Memory B cell (primary cell): ENCODE data around the gene CASS4.

Experiments used
- ATAC-seq: fragments of 150-1000 bp; cut with Tn5 transposase; 2 replicates; pipeline ENCODE4 v1.10.0; 2021; ENCODE audit warnings: low read depth, mild to moderate bottlenecking, moderate library complexity
- DNase-seq, 2 donors: peaks; one replicate each; pipeline ENCODE4 v3.0.0; 2022; ENCODE audit warnings: low spot score in 2 of 2
- H3K27ac Mint-ChIP-seq: one replicate; pipeline ENCODE4 v1.8.0; 2022; ENCODE audit warnings: mild to moderate bottlenecking, moderate library complexity, mixed read lengths
- H3K27me3 Mint-ChIP-seq: one replicate; pipeline ENCODE4 v1.8.0; 2022; ENCODE audit warnings: mixed read lengths
- H3K36me3 Mint-ChIP-seq: one replicate; pipeline ENCODE4 v1.8.0; 2022; ENCODE audit warnings: mild to moderate bottlenecking, mixed read lengths
- H3K4me1 Mint-ChIP-seq: one replicate; pipeline ENCODE4 v1.8.0; 2022; ENCODE audit warnings: mixed read lengths
- H3K4me3 Mint-ChIP-seq: one replicate; pipeline ENCODE4 v1.8.0; 2022; ENCODE audit warnings: mild to moderate bottlenecking, moderate library complexity, mixed read lengths
- H3K9me3 Mint-ChIP-seq: one replicate; pipeline ENCODE4 v1.8.0; 2022; ENCODE audit warnings: mixed read lengths

Gene CASS4, protein sequence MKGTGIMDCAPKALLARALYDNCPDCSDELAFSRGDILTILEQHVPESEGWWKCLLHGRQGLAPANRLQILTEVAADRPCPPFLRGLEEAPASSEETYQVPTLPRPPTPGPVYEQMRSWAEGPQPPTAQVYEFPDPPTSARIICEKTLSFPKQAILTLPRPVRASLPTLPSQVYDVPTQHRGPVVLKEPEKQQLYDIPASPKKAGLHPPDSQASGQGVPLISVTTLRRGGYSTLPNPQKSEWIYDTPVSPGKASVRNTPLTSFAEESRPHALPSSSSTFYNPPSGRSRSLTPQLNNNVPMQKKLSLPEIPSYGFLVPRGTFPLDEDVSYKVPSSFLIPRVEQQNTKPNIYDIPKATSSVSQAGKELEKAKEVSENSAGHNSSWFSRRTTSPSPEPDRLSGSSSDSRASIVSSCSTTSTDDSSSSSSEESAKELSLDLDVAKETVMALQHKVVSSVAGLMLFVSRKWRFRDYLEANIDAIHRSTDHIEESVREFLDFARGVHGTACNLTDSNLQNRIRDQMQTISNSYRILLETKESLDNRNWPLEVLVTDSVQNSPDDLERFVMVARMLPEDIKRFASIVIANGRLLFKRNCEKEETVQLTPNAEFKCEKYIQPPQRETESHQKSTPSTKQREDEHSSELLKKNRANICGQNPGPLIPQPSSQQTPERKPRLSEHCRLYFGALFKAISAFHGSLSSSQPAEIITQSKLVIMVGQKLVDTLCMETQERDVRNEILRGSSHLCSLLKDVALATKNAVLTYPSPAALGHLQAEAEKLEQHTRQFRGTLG

GRCh38 chr20:56411759-56412472 is at the start of gene CASS4:
Gene CASS4 (plus strand): TSS chr20:56412260. CDS start chr20:56412459, 199 bp downstream.
- peaks cover 14% of the 10 kb centered on the region for H3K4me1 Mint-ChIP-seq
- peaks cover 15% of the 10 kb centered on the region for H3K36me3 Mint-ChIP-seq

DNA sequence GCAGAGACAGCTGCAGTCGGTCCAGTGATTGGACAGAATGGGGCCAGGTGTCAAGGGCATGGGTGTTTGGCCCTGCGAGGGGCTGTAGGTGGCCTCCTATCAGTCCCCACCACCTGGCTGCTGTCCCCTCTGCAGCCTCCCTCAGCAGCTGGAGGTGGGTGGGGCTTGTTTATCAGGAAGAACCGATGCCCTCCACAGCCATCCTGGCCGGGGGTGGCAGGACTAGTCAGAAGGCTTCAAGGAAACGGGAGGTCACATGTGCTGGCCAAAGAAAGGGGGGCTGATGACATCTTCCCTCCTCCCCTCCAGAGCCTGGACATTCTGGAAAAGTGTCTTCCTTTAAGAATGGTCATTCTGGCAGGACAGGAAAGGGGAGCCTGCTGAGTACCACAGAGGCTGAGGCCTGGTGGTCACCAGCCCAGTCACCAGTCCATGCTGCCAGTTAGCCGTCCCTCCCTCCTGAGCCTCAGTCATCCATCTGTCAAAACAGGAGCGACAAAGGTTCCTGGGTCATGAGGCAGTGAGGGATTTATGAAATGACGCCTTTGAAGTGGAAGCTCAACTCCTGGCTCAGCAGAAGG is 49.1 kb upstream of the CASS4 start:
- DNase-seq (no peak), ATAC-seq (no peak)
- Mint-ChIP-seq H3K27me3 (no peaks in the 10 kb centered on the region), H3K4me3 (no peak overlapping the region), H3K36me3 (peaks cover 9% of the 10 kb centered on the region), H3K4me1 (peaks cover 5% of the 10 kb centered on the region), H3K9me3 (no peaks in the 10 kb centered on the region), H3K27ac (no peak overlapping the region)

More at GRCh38 chr20:56411759-56412472, at the start of gene CASS4:
- H3K27ac Mint-ChIP-seq: peak within 1 kb of the TSS; percentile 60
- no peaks in the 10 kb centered on the region for H3K9me3 Mint-ChIP-seq
- DNase-seq (no peak), ATAC-seq (peak; percentile 80)
- H3K4me3 Mint-ChIP-seq: peak within 1 kb of the TSS; percentile 60
- no peaks in the 10 kb centered on the region for H3K27me3 Mint-ChIP-seq

GRCh38 chr20:56363491-56363890 is 48.6 kb upstream of the CASS4 start:
- DNase-seq (no peak), ATAC-seq (no peak)
- Mint-ChIP-seq H3K4me3 (no peak overlapping the region), H3K36me3 (peaks cover 9% of the 10 kb centered on the region), H3K27me3 (no peaks in the 10 kb centered on the region), H3K27ac (no peak overlapping the region), H3K9me3 (no peaks in the 10 kb centered on the region), H3K4me1 (peaks cover 5% of the 10 kb centered on the region)

GRCh38 chr20:56368351-56369134 is 43.5 kb upstream of the CASS4 start:
- H3K27me3 Mint-ChIP-seq: no peaks in the 10 kb centered on the region
- no peaks in the 10 kb centered on the region for H3K4me1 Mint-ChIP-seq
- H3K27ac Mint-ChIP-seq: no peak overlapping the region
- ATAC-seq (no peak), DNase-seq (no peak)
- peaks cover 18% of the 10 kb centered on the region for H3K36me3 Mint-ChIP-seq
- no peaks in the 10 kb centered on the region for H3K9me3 Mint-ChIP-seq
- H3K4me3 Mint-ChIP-seq: no peak overlapping the region

DNA sequence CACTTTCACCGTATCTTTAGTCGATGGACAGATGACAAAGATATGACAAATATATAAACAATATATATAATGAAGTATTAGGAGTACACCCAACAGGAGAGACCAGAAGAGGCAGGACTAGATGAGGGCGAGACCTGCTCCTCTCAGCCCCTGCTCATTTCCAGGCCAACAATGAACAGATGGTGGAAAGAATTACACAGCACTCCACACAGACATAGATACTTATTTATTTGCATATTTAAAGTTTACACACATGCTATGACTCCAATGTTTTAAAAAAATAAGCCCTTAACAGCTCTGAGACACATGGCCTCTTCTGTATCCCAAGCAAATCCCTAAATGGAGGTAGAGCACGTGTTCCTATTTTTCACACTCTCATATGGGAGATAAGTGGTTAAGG is 42.9 kb upstream of the CASS4 start:
- H3K9me3 Mint-ChIP-seq: no peaks in the 10 kb centered on the region
- no peak overlapping the region for H3K4me3 Mint-ChIP-seq
- peaks cover 18% of the 10 kb centered on the region for H3K36me3 Mint-ChIP-seq
- no peaks in the 10 kb centered on the region for H3K27me3 Mint-ChIP-seq
- DNase-seq (no peak), ATAC-seq (no peak)
- H3K27ac Mint-ChIP-seq: no peak overlapping the region
- no peaks in the 10 kb centered on the region for H3K4me1 Mint-ChIP-seq

GRCh38 chr20:56371977-56372376 is 40.1 kb upstream of the CASS4 start:
- Mint-ChIP-seq H3K27ac (no peak overlapping the region), H3K4me1 (no peaks in the 10 kb centered on the region), H3K4me3 (no peak overlapping the region), H3K27me3 (no peaks in the 10 kb centered on the region), H3K36me3 (peaks cover 11% of the 10 kb centered on the region), H3K9me3 (no peaks in the 10 kb centered on the region)
- no peak for ATAC-seq
- no peak for DNase-seq

DNA sequence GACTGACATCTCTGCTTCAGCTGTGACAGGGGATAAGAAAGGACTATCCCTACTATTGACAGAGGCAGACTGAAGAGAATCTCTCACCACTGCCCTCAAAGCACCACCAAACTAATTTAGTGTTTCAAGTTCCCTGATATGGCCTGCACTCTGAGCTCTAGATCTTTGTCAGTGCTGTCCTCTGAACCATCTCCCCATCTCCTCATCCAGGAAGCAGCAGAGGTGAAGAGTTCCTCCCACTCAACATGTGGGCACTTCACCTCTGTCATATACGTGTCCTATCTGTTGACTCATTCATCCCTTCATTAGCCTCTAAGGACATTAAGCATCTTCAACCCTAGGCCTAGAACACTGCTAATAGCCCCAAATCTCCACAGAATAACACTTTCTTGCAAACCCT is 39.2 kb upstream of the CASS4 start:
- H3K9me3 Mint-ChIP-seq: no peaks in the 10 kb centered on the region
- no peaks in the 10 kb centered on the region for H3K27me3 Mint-ChIP-seq
- no peak for ATAC-seq
- no peaks in the 10 kb centered on the region for H3K4me1 Mint-ChIP-seq
- peaks cover 11% of the 10 kb centered on the region for H3K36me3 Mint-ChIP-seq
- DNase-seq: no peak
- H3K4me3 Mint-ChIP-seq: no peak overlapping the region
- H3K27ac Mint-ChIP-seq: peak overlapping the region; percentile 15

DNA sequence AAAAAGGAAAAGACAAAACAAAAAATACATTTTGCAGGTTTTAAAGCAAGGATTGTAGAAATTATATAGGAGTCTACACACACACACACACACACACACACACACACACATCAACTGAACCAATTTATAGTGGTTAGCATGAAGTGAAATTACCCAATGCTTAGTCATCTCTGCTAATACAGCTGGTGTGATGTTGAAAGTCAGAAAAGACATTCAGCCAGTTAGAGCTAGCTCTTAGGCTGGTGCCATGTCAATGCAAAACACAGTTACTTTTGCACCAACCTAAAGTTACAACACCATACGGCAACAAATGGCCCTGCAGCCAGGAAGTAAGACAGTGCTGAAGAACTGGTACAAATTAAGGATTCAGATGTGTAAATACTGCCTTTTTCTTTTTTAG is 38.1 kb upstream of the CASS4 start:
- H3K4me3 Mint-ChIP-seq: no peak overlapping the region
- no peaks in the 10 kb centered on the region for H3K9me3 Mint-ChIP-seq
- H3K27me3 Mint-ChIP-seq: no peaks in the 10 kb centered on the region
- H3K27ac Mint-ChIP-seq: no peak overlapping the region
- H3K4me1 Mint-ChIP-seq: no peaks in the 10 kb centered on the region
- no peak for DNase-seq
- ATAC-seq: peak; percentile 26
- peaks cover 11% of the 10 kb centered on the region for H3K36me3 Mint-ChIP-seq

DNA sequence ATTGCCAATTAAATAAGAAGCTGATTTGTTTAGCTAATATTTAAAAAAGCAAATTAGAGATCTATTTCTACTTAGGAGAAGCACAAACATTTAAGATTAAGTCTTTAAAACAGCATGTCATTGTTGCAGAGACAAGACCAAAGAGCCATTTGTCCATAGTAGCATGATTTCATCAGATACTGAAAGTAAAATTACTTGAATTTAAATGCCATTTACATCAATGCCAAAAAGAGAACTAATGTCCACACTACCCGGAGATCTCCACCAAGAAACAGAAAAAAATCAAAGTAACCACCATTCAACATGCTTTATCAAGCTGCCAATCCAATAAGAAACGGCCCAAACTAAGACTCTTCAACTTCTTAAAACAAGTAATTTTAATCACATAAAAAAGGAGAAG is 35.7 kb upstream of the CASS4 start:
- no peaks in the 10 kb centered on the region for H3K9me3 Mint-ChIP-seq
- H3K4me1 Mint-ChIP-seq: no peaks in the 10 kb centered on the region
- no peak for ATAC-seq
- no peaks in the 10 kb centered on the region for H3K27me3 Mint-ChIP-seq
- peak overlapping the region; percentile 9 for H3K27ac Mint-ChIP-seq
- H3K4me3 Mint-ChIP-seq: no peak overlapping the region
- DNase-seq: no peak
- peaks cover 8% of the 10 kb centered on the region for H3K36me3 Mint-ChIP-seq

- Mint-ChIP-seq H3K4me3 (no peak overlapping the region), H3K27me3 (no peaks in the 10 kb centered on the region), H3K27ac (no peak overlapping the region), H3K9me3 (no peaks in the 10 kb centered on the region), H3K36me3 (peaks cover 5% of the 10 kb centered on the region), H3K4me1 (no peaks in the 10 kb centered on the region)
- DNase-seq: no peak
- no peak for ATAC-seq
Observed at GRCh38 chr20:56378386-56378785, 33.7 kb upstream of the CASS4 start.

- no peak overlapping the region for H3K27ac Mint-ChIP-seq
- no peak for ATAC-seq
- H3K4me1 Mint-ChIP-seq: no peaks in the 10 kb centered on the region
- DNase-seq: no peak
- H3K27me3 Mint-ChIP-seq: no peaks in the 10 kb centered on the region
- H3K4me3 Mint-ChIP-seq: no peak overlapping the region
- H3K9me3 Mint-ChIP-seq: no peaks in the 10 kb centered on the region
- H3K36me3 Mint-ChIP-seq: peaks cover 7% of the 10 kb centered on the region
Observed at GRCh38 chr20:56380375-56380774, 31.7 kb upstream of the CASS4 start.

DNA sequence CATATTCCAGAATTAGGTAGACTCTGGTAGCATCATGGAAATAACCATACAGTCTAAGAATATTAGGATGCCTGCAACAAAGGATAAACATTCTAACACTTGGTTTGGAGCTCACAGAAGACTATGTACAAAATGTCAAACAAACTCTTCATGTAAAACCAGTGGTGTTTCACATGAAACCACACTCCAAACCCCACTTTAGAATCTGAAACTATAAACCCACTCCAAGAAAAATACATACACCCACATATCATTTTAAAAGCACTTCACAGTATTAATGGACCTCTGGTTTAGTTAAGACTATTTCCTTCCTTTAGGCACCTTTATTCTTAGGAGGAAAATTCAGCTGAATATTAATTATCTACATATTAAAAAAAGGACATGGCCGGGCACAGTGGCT is 30.6 kb upstream of the CASS4 start:
- Mint-ChIP-seq H3K27ac (no peak overlapping the region), H3K4me3 (no peak overlapping the region), H3K36me3 (peaks cover 10% of the 10 kb centered on the region), H3K9me3 (no peaks in the 10 kb centered on the region), H3K4me1 (peaks cover 2% of the 10 kb centered on the region), H3K27me3 (no peaks in the 10 kb centered on the region)
- ATAC-seq: no peak
- DNase-seq: no peak

DNA sequence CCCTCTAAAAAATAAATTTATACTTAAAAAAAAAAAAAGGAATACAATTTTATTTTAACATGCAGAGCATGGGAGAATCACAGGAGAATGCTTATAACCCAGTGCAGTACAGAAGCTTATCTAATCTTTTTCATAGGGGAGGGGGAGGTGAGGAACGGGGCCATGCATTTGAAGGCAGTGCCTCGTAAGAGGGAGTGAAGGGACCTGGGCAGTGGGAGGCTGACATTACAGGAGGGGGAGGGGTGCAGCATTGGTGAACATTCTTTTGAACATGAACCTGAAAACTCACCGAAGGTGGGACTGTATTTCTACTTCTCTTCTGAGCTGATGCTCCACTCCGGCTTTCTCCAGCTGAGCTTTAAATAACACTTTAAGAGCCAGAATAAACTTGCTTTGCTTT is 29.4 kb upstream of the CASS4 start:
- DNase-seq (no peak), ATAC-seq (no peak)
- H3K4me1 Mint-ChIP-seq: peaks cover 2% of the 10 kb centered on the region
- H3K4me3 Mint-ChIP-seq: no peak overlapping the region
- H3K27ac Mint-ChIP-seq: no peak overlapping the region
- H3K9me3 Mint-ChIP-seq: no peaks in the 10 kb centered on the region
- H3K27me3 Mint-ChIP-seq: no peaks in the 10 kb centered on the region
- H3K36me3 Mint-ChIP-seq: peaks cover 10% of the 10 kb centered on the region
